Hematopoietic multipotent progenitor cell treated with erythropoietin and hydrocortisone succinate and interleukin-3 and kit ligand, for 4 days (in vitro differentiated cells): ENCODE results near the gene TRPT1.

Experiments used
- DNase-seq: peaks from one replicate; pipeline ENCODE4 v3.0.0-alpha.2; 2015

The TRPT1 gene

DNA sequence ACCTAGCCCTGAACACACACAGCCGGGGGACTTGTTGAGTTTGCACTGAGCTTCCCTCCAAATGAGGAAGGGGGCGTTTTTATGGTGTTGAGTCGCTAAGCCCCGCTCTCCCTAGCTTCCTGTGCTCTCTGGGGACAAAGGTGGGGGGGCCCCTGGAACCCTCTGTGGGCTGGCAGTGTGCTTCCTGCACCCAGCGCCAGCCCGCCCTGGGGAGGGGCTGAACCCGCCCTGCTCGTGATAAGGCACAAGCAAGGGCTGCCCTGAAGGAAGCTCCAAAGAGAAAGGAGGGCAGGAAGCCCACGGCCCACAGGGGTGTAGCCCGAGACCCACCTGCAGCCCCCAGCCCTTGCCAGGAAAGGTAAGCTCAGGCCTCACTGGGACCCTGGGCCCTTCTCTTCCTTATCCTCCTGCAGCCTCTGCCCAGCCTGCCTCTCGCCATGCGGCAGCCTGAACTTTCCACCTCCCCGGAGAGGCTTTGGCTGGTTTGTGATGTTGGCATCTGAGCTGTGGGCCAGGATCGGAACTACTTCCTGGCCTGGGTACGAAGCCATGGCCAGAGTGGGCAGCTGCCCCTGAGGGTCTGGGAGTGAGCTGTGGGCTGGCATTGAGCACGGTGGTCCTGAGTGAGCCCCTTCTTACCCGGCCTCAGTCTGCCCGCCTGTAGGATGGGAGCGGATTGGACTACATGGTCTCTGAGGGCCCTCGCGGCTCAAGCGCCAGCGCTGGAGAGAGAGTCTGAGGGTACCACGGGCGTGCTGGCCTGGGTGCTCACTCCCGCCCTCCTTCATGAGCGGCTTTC, 19.3 kb downstream of the TRPT1 start, which contains the start of gene FERMT3:
Gene FERMT3, plus strand, starts transcription at position 265 of the 799 bp plus-strand sequence. CDS start 644 bp downstream, outside the sequence.
- DNase-seq: peak; percentile 97

DNA sequence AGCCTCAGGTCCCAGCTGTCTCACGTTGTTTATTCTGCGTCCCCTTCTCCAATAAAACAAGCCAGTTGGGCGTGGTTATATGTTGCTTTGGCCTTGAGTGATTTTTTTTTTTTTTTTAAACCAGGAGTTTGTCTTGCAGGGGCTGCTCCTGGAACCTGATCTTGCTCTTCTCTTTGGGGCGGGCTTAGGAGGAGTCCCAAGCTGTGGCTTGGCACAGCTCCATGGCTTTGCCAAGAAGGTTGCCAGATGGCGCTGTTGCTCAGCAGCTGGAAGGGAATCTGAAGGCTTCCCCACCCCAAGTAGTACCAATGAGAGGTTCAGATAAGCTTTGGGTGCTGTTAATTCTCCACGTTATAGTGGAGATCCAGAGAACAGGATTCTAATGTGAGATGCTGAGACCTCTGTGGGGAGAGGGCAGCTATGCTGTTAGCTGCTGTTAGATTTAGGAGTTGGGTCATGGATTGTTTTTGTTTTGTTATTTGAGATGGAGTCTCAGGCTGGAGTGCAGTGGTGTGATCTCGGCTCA, 21.5 kb downstream of the TRPT1 start:
- peak; percentile 99 for DNase-seq

DNA sequence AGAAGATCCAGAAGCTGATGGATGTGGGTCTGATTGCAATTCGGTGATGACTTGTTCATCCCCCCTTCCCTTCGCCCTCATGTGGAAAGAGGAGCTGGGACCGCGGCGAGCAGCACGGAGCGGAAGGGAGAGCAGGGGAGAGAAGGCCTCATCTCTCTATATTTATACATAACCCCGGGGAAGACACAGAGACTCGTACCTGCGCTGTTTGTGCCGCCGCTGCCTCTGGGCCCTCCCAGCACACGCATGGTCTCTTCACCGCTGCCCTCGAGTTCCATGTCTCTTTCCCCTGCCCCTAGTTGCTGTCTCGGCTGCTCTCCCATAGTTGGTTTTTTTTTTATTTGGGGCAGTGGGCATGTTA, 21.9 kb downstream of the TRPT1 start:
- no peak for DNase-seq

DNA sequence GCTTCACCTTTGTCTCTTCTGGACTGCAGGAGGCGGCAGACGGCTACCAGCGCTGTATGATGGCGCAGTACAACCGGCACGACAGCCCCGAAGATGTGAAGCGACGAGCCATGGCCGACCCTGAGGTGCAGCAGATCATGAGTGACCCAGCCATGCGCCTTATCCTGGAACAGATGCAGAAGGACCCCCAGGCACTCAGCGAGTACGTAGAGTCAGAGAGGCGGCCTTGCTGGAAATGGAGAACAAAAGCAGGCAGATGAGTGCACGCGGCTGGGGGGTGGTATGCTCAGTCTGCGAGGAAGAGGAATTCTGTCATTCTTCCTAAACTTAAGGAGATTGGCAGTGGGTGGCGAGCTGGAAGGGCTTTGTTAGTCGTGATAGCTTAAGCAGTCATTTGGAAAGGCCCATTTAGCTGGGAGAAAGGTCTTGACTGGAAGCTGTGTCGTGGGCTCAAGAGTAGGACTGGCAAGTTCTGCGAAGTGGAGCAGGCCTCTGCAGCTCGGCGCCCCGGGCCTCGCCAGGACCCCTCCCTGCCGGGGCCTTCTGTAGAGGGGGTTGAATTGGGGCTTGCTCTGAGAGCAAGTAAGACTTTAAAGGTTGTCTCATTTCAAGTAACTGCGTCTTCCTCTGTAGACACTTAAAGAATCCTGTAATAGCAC, 22.4 kb downstream of the TRPT1 start:
- no peak for DNase-seq

DNA sequence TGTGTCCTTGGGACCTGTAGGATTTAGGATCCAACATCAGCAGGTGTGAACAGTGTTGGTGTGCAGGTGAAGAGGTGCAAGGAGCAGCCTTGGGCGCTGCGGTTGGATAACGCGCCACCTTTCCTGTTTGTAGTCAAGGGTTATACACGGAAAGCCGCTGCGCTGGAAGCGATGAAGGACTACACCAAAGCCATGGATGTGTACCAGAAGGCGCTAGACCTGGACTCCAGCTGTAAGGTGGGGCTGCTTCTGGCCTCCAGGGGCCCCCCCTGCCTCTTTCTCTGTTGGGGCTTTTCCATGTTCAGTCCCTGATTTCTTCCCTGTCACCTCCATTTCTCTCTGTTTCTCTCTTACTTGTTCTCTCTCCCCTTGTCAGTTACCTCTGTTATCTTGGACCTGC, 23.0 kb downstream of the TRPT1 start:
- DNase-seq: no peak

DNA sequence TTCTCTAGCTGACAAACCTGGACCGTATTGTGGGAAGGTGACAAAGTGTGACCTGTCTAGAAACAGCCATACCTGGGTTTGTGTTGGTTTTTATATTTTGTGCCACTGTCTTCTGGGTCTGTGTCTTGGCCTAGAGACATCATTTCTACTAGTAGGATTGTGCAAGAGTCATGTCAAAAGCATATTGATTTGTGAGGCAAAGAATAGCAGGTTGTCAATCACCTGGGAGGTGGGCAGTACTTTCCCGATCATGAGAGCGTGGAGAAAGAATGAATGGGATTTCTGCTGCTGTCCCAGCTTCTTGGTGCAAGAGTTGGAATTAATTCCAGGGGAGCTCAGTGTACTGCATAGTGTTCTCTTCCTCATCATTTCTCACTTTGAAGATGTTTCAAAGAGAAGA, 24.4 kb downstream of the TRPT1 start:
- DNase-seq: no peak

DNA sequence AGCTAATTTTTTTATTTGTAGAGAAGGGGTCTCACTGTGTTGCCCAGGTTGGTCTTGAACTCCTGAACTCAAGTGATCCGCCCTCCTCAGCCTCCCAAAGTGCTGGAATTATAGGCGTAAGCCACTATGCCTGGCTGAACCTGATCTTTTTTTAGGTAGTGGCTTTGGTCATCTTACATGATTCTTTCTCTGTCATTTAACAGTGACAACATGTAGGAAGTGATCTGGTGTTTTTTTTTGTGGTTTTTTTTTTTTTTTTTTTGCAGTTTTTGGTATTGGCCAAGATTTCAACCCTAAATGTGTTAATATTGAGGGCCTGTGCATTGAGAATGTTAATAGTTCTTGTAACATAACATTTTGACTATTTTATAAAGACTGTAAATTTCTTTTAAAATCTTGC, 27.5 kb downstream of the TRPT1 start:
- peak; percentile 44 for DNase-seq

DNA sequence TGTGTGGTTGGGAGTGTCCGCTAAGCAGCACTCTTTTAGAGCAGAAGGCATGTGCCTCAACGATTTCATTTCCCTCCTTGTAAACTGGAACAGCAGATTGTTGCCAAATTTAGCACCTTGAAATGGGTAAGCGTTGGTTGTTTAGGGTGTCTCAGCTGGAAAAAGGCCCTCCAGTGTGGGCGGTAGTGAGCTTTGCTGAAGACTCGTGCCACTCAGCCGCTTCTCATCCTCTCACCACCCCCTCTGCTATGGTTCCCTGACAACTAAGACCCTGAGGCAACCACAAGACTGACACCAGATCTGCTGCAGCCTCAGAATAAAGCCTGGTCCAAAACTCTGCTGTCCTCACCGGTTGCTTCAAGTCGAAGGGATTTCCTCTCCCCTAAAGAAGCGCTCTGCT, 29.4 kb downstream of the TRPT1 start:
- DNase-seq: no peak

DNA sequence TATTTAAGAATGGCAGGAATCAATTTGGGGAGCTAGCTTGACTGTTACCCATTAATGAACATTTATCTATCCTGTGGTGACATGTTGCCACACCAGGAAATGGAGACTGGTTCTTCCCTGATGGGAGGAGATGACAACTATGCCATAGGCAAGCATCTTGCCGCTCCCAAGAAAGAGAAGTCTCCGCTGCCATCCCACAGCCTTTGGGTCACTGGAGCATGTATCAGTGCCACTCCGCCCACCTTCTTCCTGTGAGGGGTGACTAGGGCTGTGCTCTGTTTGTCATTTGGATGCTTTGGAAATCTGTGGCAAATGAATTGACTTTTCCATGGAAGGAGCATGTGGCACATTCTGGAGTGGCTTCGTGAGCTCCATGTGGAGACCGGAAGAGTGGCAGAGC, 33.6 kb downstream of the TRPT1 start:
- no peak for DNase-seq

DNA sequence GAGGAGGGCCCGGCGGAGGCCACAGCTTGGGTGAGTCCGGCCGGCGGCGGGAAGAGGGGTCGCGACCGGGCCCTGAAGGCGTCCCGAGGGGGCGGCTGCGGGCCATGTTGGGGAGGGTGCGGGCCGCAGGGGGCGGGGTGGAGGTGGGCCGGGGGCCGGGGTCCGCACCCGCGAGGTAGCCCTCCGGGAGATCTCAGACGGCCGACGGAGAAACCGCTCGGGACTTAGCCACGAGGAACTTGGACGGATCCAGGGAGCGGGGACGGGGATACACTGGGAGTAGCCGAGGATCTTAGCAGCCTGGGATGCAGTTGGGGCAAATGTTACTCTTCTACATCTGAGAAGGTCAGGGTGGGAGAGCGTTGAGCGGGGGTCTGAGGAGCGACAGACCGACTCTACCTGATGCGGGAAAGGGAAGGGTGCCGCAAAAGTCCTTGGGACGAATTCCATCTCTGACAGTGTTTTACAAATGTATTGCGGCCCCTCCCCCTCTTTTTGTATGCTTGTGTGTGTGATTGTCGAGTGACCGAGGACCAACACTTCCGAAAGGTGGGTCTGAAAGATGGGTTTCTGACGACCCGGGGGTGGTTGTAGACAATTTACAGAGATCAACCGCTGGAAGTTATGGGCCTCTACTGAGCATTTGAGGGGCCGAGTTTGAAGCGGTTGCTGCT, 39.4 kb downstream of the TRPT1 start:
- peak; percentile 40 for DNase-seq

DNA sequence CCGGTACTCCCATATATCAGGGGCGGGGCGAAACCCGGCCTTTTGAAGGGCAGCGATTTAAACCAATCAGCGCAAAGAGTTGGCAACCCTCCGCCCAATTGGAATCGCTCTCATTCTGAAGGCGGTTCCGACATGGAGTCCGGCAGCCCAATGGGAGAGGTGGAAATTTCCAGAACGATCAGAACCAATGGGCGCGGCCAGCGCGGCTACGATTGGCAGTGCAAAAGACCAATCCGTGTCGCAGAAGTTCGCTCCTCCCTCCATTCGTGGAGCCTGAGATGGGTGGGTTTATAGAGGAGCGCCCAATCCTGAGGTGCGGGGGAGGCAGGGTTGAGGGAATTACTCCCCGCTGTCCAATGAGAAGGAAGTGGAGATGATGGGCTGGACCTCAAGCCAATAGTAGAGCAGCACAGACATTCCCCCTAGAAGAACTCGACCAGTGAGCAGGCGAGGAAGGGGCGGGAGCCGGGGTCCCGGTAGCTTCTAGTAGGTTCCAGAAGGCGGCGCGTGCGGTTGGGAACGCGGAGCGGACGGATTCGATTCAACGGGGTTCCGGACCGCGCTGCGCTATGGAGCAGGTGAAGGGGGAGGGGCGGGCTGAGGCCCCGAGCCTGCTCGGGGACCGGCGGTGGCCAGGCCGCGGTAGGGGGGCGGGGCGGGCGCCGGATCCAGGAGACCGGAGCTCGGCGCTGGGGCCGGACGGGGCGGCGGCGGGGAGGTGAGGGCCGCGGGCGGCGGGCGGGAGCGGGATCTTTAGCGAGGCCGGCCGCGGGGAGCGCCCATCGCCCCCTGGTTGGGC, 40.1 kb downstream of the TRPT1 start, which contains the start of gene STIP1:
Gene STIP1, plus strand, starts transcription at position 479 of the 799 bp plus-strand sequence. Its CDS starts 91 bp downstream, at position 570.
- DNase-seq: peak; percentile 100

DNA sequence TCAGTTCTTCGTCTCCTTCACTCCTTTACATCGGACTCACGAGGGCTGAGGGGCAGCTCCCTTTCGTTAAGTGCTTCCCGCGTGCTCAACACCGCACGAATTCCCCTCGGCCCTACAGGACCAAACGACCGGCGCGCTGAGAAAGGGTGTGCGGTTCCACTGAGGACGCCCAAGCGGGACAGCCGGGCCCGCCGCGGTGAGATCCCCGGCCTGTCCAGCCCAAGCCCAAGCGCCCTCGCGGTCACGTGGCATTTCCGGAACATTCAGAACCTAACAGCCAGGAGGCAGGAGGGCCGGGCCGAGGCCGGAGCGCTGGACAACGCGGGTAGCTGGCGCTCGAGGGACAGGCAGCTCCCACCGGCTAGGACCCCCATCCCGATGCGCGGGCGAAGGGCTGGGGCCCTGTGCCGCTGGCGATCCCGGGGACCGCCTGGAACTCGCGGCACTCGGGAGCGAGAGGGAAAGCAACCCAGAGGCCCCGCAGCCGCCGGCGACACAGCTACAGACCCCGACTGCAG, 40.8 kb downstream of the TRPT1 start:
- DNase-seq: peak; percentile 74

DNA sequence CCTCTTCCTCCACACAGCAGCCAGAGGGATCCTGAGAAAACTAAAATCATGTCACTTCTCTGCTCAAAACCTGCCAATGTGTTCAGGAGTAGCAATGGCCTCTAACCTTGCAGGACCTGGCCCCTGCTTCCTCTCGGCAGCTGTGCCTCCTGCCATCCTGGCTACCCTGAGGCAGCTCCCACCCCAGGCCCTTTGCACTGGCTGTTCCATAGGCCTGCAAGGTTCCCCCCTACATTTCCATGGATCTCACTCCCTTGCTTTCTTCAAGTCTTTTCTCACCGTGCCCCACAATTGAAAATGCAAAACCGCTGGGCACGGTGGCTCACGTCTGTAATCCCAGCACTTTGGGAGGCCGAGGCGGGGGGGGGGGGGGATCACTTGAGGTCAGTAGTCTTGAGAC, 42.1 kb downstream of the TRPT1 start:
- no peak for DNase-seq

DNA sequence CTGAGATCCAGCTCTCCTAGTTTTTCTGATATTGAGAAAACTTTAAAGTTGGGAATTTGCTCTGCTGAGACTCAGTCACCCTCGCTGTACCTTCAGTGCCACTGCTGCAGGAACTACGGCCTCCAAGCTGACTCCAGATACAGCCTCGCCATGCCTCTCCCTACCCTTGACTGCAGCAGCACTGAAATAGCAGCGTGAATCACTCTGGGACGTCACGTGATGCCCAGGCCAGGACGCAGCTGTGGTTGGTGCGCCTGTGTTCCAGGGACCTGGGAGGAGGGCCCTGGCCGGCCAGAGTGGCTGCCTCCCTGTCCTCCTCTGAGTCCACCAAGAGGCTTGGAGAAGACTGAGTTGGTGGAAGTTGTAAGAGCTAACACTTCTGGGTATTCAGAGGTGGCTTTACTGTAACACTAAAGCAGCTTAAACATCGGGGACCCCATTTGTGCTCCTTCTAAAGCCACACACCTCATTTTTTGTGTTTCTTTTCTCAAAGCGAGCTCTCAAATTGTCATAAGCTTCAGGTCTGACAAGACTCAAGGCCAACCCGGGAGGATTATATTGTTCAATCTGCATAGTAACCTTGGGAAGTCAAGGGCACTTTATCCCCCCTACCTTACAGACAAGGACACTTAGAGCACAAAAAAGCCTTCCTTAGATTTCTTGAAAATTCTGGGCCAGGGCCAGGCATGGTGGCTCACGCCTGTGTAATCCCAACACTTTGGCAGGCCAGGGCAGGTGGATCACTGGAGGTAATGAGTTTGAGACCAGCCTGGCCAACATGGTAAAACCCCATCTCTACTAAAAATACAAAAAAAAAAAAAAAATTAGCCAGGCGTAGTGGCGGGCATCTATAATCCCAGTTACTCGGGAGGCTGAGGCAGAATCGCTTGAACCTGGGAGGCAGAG, 44.2 kb downstream of the TRPT1 start:
- DNase-seq: peak; percentile 91

DNA sequence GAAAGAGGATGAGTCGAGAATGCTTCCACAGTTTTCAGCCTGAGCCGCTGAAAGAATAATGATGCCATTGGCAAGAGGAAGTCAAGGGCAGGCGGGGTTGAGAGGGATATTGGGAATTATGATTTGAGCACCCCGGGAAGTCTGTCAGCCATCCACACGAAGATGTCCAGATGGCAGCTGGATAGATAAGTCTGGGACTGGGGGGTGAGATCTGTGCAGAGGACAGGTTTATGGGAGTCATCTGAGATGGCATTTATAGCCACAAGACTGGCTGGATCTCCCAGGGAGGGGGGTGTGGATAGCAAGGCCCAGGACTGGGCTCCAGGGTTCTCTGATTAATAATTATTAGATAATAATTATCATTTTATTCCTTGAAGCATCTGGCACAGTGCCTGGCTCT, 45.1 kb downstream of the TRPT1 start:
- DNase-seq: no peak

DNA sequence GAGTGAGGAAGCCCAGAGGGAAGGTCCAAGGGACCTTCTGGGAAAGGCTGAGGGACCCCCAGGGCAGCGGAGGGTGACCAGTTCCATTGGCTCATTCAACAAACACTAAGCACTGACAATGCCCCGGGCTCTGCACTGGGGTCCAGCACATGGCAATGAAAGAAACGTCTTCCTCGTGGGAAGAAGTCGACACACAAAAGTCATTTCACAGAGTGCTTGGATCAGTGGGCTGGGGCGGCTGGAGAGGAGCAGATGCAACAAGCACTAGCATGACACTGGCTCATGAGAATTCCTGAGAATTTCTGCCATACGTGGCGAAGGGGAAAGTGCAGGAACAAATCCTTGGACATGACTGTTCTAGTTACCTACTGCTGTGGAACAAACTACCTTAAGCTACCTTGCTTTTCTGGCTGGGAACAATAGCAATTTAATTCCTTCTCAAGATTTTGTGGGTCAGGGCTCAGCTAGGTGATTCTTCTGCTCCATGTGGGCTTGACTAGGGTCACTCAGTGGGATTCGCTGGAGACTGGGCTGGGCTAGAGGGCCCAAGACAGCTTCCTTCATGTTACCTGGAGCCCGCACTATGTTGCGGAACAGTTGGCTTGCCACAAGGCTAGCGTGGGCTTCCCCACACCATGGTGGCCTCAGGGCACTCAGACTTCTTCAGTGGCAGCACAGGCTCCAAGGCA, 46.9 kb downstream of the TRPT1 start:
- no peak for DNase-seq

DNA sequence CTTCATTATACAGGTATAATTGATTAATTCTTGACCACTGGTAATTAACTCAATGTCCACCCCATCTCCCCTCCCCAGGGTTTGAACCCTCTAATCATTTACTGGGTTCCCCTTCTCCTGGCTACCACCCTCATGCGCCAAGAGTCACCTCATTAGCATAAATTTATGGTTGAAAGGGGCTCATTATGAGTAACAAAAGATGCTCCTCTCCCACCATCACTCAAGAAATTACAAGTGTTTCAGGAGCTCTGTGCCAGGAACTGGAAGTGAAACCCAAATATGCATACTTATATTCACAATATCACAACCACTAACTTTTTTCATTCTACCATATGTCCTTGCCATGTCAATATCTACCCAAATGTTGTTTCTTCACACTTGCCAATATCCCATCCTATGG, 47.8 kb downstream of the TRPT1 start:
- DNase-seq: no peak

DNA sequence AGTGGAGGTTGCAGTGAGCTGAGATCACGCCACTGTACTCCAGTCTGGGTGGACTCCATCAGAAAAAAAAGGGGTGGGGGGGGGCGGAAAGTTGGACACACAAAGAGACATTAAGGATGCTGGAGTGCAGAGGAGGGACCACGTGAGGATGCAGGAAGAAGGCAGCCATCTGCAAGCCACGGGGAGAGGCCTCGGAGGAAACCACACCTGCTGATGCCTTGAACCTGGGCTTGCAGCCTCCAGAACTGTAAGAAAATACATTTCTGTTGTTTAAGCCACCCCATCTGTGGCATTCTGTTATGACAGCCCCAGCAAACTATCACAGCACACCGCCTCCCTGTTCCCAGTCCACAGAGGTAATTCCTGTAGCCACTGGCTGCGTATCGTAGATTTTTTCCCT, 49.2 kb downstream of the TRPT1 start:
- DNase-seq: no peak
